GM19468 (cell line): ENCODE data around the gene HIF1AN.

Experiments
- ATAC-seq: cut with Tn5 transposase; IDR thresholded peaks from one replicate; pipeline ENCODE4 v1.9.1; 2021; ENCODE audit warnings: mild to moderate bottlenecking, moderate library complexity, moderate number of reproducible peaks; ENCODE audit not compliant: unreplicated experiment; ENCODE audit errors: extremely low read depth

The HIF1AN gene

GRCh38 chr10:100535715-100536353 is at the start of gene HIF1AN:
HIF1AN (plus strand) TSS chr10:100535943; CDS start chr10:100535959, 16 bp downstream.
- ATAC-seq, result peak; percentile 72

DNA sequence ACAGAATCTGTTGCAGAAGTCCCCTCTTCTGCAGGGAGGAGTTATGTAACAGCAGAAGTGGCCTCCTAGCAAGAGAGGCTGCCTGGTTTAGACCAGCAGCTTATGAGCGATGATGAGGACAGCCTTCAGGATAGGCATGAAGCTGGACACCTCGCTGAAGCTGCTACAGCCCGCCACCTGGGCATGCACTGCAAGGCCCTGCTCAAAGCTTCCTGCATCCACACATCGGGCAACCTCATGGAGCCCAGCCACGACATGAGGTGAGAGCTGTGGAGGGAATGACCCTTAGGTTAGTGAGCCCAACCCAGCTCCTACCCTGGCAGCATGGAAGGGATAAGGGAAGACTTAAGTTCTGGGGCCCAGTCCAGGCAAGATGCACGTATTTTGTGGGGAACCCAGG is 48.2 kb upstream of the HIF1AN start:
- ATAC-seq, result no peak

DNA sequence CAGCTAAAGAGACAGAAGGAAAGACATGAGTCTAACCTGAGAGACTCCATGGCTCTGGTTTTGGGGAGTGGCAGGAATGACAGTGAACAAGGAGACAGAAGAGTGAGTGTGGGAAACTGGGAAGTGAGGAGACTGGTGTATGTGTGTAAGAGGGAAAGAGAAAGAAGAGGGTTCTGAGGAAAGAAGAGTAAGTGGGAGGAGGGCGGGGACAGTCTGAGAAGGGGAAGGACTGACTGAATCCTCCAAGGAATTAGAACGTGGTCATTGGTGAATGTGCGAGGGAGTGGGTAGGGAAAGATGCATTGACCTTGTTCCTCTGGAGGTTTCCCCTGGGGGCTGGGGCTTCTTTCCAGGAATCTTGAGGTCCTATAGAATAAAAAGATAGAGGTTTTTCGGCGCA is 46.3 kb upstream of the HIF1AN start:
- no peak for ATAC-seq

- ATAC-seq, result no peak
Observed at GRCh38 chr10:100490531-100490930, 45.2 kb upstream of the HIF1AN start.

- ATAC-seq, result no peak
Observed at GRCh38 chr10:100496567-100496966, 39.2 kb upstream of the HIF1AN start.

DNA sequence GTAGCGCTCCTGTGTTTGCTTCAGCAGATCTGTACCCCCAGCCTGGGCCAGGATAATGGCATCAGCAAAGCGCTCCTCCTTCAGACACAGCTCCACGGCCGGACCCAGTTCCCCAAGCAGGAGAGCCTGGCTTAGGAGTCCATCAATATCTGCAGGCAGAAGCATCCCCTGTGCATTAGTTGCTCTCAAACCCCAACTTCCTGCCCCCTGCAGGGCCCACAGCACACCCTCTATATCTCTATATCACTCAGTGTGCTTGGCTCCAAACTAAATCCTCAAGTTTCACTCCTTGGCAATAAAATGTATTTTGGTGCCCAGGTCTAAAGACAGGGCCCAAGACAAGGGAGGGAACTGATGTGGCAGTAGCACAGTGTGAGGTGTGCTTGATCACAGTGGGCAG is 37.7 kb upstream of the HIF1AN start:
- no peak for ATAC-seq

- ATAC-seq, result no peak
Observed at GRCh38 chr10:100501423-100501822, 34.3 kb upstream of the HIF1AN start.

DNA sequence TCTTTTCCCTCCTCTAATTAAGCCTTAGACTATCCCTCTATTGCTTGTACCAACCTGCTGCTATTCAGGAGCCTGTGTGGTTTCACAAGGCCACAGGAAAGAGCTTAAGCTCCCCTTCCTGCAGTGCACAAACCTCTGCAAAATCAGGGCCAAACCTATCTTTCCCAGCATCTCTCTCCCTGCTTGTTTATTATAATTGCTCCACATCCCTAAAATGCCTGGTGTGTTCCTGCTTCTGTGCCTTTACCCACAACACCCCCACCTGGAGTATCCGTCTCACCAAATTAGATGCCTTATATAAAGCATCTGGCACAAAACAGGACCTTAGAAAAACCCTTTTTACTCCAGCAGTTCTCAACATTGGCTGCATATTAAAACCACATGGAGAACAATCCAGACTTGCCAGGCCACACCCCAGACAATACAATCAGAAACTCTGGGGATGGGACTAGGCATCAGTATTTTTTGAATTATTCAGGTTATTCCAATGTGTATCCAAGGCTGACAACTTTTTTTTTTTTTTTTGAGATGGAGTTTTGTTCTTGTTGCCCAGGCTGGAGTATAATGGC is 32.7 kb upstream of the HIF1AN start:
- no peak for ATAC-seq

DNA sequence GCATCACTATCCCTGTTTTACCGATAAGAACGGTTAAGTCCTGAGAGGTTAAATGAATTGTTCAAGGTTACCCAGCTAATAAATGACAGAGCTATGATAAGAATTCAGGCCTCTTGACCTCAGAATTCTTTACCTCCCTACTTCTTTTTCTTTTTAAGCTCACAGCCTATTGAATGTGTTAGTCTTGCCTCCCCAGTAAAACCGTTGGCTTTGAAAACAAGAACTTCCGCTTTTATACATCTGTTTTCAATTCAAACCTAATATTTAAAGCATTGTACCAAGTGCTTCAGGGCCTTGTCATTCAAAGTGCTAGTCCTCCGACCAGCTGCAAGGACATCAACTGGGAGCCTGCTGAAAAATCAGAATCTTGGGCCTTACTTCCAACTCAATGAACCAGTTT is 31.6 kb upstream of the HIF1AN start:
- ATAC-seq, result no peak

GRCh38 chr10:100505164-100505563 is 30.6 kb upstream of the HIF1AN start:
- ATAC-seq, result no peak

DNA sequence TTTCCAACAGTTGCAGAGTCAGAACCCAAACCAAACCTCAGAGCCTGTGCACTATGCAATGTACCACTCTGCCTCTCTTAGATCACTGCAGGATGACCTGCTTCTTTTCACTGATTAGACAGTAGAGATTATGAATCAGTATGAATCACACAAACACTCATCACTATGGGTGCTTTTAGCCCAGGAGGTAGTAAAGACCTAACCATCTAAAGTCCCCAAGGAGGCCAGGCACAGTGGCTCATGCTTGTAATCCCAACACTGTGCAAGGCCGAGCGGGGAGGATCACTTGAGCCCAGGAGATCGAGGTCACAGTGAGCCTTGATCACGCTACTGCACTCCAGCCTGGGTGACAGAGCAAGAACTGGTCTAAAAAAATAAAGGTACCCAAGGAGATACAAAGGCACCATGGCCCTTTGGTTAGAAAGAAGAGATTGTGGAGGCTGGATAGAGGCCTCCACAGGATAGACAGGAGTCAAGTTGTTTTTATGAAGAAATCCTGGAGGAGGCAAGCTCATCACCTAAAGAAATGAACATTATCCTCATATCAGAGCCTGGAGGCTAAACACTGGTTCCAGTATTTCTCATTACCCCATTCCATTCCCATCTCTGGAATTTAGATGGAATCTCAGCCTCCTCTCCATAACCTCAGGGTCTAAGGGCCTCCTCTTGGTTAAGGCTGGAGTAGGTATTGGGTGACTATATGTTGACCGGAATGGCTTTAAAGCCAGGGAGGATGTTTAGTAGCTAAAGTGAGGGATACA is 29.0 kb upstream of the HIF1AN start:
- ATAC-seq, result no peak

GRCh38 chr10:100507357-100507732 is 28.4 kb upstream of the HIF1AN start:
- no peak for ATAC-seq

DNA sequence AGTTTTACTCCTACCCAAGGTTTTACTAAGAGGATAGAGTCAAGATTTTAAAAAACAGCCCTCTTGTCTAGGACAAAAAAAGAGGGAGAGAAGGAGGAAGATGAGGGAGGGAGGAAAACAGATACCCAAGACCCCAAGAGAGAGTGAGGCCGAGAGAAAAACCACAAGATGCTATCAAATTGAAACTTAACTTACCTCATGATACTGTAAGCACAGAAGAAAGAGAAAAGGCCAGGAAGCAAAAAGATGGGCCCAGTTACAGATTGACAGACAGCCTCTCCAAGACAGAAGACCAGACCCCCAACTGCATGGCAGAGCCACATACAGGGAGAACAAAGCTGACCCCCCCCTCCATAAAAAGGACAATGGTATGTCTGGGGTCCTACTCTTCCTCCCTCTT is 27.5 kb upstream of the HIF1AN start:
- ATAC-seq, result no peak

DNA sequence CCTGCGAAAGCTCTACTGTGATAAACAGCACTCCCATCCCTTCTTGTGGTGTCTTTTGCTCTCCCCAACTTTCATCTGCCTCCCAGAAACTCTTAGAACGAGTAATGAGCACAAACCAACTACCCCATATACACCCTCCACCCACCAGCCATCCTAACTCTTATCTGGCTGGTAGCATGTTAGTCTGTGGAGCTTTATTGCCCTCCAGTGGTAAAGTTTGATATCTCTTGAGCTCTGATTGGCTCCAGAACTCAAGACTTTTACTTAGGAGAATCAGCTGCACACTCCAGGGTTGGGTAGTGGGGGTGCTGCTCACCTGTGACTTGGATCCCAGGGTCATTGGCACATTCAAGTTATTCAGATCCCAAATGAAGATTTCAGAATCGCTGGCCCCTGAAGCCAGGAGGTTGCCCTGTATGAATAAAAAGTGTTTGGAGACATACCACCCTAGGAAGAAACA is 27.0 kb upstream of the HIF1AN start:
- no peak for ATAC-seq

DNA sequence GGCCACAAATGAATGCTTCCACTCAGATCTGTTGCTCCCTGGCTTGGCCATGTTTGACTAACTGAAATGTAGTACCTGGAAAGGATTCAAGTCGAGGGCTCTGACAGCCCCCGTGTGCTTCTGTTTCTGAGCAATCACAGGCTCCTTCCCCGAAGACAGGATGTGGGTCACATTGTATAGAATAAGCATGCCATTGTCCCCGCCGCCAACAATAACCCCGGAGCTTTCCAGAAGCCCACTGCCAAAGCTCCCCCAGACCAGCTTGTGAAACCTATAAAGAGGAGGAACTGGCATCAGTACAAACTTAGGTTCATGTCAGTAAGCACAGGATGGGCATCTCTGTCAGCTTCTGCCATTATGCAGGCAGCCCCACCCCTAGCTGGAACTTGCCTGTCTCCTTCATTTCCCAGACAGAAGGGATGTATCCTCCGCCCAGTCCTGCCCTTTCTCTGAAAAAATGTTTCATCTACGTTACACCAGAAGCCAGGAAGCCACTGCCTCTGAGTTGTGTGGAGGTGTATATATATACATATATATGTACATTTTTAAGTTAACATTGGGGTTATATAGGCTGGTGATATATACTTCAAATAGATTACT is 26.4 kb upstream of the HIF1AN start:
- ATAC-seq, result no peak

DNA sequence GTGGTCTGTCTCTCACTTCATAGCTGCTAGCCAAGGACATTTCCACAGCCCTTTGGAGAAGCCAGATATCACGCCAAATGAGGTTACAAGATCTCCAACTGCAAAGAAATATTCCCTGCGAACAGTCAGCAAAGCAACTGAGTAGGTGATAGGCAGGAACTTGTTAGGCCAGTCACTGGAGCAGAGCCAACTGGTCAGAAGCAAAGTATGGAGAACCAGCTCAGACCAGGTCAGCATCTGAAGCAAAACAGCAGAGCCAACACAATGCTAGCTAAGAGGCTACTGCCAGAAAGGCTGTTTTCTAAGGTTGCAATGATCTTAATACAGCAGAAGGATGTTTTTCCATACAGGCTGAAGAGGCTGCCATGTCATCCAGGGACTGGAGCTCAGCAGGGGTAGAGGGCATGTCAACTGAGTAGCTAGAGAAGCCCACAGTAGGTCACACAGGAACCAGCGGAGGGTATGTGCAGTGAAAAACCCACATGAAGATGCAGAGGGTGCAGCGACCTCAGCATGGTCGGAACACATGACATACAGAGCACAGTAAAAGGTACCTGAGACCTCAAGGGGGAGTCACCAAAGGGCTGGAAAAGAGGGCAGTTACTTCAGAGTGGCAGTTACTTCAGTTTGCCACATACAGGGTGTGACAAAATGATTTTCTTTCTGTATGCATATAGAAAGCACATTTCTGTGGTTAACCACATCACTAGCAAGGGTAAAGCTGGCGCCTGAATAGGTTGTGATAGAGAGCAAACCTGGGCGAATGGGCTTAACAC is 25.0 kb upstream of the HIF1AN start:
- no peak for ATAC-seq

GRCh38 chr10:100515612-100516011 is 20.1 kb upstream of the HIF1AN start:
- ATAC-seq, result no peak

DNA sequence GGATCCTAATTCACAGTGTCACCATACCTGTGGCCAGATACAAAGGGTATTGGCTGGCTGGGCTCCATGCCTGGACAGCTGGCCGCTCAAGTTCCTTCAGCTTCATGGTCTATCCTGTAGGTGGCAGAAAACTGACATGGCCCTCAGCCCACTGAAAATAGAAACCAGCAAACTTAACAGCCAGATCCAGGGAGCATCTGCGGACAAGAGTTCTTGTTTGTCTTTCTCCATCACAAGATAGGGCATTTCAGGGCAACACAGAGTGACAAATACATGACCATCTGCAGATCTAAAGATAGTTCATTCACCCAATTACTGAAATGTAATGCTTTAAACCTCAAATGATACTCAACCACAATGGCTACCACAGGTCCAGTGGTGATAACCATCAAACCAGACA is 18.9 kb upstream of the HIF1AN start:
- no peak for ATAC-seq

DNA sequence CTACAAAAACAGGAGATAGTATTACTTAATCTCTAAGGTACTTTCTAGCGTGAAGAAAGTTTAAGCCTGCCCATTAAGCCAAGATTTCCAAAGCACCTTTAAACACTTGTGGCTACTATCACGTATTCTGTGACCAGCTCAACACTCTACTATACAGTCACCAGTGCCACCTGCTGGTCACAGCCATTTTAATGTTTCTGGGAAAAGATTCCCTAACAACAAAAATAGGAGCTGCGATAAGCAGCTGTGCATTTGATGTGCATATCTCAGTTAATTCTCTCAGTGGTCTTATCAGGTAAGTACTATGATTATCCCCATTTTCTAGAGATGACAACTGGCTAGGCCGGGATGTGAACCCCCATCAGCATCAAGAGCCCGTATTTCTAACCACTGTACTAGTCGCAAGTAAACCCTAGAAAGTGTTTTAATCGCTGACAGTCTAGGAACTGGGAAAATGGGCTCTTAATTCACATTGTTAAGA is 16.9 kb upstream of the HIF1AN start:
- no peak for ATAC-seq

GRCh38 chr10:100519311-100520051 is 16.3 kb upstream of the HIF1AN start, which contains the start of gene SEC31B:
SEC31B (minus strand) TSS chr10:100519861; CDS start chr10:100516952, 2,909 bp downstream.
- ATAC-seq, result no peak
